DND-41 (cell line): ENCODE data around the gene EPB41L4B.

Experiments
- EZH2 ChIP-seq: IDR thresholded peaks from 3 replicates; pipeline ENCODE4 v1.6.1; 2012; ENCODE audit warnings: borderline replicate concordance, low read depth, mild to moderate bottlenecking, moderate library complexity, low read length, inconsistent platforms; ENCODE audit not compliant: severe bottlenecking
- TF ChIP-seq, protein P1 (sequence below): IDR thresholded peaks from 2 replicates; pipeline ENCODE4 v1.5.1; 2012; ENCODE audit warnings: borderline replicate concordance, low read length, moderate library complexity, mild to moderate bottlenecking; ENCODE audit not compliant: poor library complexity, severe bottlenecking; ENCODE audit errors: extremely low read depth

DNA sequence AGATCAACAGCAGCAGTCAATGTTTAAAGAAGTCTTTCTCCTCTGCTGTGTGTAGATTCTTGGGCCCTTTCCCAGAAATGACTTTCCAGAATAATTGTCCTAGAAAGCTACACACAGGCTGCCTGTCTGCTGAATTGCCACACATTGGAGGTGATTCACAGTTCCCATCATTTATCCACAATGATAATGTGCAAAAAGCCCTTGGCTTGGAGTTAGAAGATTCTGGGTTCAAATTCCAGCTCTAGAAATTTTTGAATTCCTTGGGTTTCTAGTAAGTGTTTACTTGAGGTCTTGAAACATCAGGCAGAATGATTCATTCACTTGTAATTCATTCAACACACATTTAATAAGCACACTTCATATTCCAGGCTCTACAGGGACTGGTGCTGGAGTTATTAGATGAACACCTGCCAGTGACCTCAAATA, 28.6 kb upstream of the EPB41L4B start:
- TF ChIP-seq, protein P1, sequence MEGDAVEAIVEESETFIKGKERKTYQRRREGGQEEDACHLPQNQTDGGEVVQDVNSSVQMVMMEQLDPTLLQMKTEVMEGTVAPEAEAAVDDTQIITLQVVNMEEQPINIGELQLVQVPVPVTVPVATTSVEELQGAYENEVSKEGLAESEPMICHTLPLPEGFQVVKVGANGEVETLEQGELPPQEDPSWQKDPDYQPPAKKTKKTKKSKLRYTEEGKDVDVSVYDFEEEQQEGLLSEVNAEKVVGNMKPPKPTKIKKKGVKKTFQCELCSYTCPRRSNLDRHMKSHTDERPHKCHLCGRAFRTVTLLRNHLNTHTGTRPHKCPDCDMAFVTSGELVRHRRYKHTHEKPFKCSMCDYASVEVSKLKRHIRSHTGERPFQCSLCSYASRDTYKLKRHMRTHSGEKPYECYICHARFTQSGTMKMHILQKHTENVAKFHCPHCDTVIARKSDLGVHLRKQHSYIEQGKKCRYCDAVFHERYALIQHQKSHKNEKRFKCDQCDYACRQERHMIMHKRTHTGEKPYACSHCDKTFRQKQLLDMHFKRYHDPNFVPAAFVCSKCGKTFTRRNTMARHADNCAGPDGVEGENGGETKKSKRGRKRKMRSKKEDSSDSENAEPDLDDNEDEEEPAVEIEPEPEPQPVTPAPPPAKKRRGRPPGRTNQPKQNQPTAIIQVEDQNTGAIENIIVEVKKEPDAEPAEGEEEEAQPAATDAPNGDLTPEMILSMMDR = no peak
- no peak for TF ChIP-seq EZH2
